ENCODE results near the gene CSNK2A2. TPM values are rescaled to one million over a fixed set of nuclear protein-coding genes. Genes with fewer than 3 reads are reported as not detected.

The CSNK2A2 gene
- total and polyA plus RNA-seq, 2 of the 8 experiments (the other 6 are each of a cell fraction or from before 2014, with no cell fraction given) = 37.9 to 128 TPM

- TF ChIP-seq HDAC2 (IDR thresholded peaks at IDR 0.05; ENCODE audit: borderline replicate concordance in 1 of 2, low read depth in 2 of 2, low read length in 2 of 2) (no peak), POLR2A (IDR thresholded peaks at IDR 0.05; ENCODE audit: control extremely low read depth in 1 of 2, low read depth in 2 of 2, low read length in 2 of 2) (no peak), SUZ12 (IDR thresholded peaks at IDR 0.05; ENCODE audit: low read length) (no peak), KDM1A (IDR thresholded peaks at IDR 0.05; ENCODE audit: borderline replicate concordance, low read length) (no peak), JUN (IDR thresholded peaks at IDR 0.05; ENCODE audit: low read depth, low read length) (no peak)
Measured at GRCh38 chr16:58226790-58227189, 28.9 kb upstream of the CSNK2A2 start (continued).

All from H1 (cell line).